GM21528 (cell line): ENCODE data around the gene SLC7A11.
"Not testable (repeated sequence)": the region's sequence is repeated elsewhere in the genome, so short reads cannot be mapped to it uniquely, and the experiment has no call there.

Experiments
- ATAC-seq: cut with Tn5 transposase; IDR thresholded peaks from one replicate; pipeline ENCODE4 v1.9.1; 2021; ENCODE audit warnings: mild to moderate bottlenecking, moderate library complexity; ENCODE audit not compliant: unreplicated experiment, low FRiP score

SLC7A11 gene

DNA sequence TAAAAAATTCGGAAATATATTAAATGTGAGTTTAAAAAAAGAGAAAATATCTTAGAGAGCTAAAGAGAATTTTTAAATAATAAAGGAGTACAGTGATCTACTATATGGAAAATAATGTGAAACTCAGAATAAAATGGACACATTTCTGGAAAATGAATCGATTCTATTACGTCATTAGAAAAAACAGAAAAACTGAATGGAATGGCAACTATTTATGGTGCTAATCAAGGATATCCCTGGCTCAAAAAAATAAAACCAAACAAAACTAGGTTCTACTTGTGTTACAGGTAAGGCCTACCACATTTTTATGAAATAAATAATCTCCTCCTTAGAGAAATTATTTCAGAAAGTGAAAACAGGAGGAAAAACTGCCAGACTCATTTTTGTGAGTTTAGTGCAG, 5.5 kb upstream of the SLC7A11 start:
- ATAC-seq: no peak

DNA sequence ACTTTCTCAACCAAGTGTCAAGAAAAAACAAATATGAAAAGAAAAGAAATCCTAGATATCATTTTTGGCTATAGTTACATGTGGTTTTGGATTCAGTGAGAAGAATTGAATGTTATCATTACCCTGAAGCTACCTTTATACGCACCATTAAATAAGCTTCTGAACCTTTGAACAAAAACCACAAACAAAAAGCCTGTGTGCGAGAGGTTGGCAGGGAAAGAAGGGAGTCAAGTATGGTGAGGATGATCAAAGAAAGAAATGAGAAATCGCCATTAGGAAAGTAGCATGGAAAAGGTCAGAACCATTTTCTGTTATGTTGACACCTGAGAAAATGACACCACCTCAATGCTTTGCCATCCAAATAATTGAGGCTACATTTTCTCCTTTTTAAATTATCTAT, 1.2 kb upstream of the SLC7A11 start:
- no peak for ATAC-seq

DNA sequence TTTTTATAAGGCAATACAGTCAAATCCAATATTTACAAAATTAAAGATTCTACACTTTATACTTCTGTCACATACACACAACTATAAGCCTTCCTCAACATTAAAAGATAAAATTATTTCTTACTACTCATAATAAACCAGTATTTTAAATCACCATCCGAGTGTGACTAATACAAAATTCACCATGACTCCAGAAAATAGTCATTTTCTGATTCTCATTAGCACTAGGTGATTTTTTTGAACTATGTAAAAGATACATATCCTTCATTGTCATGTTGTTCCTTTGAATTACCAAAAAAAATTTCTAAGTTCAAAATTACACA, 646 bp upstream of the SLC7A11 start:
- no peak for ATAC-seq

DNA sequence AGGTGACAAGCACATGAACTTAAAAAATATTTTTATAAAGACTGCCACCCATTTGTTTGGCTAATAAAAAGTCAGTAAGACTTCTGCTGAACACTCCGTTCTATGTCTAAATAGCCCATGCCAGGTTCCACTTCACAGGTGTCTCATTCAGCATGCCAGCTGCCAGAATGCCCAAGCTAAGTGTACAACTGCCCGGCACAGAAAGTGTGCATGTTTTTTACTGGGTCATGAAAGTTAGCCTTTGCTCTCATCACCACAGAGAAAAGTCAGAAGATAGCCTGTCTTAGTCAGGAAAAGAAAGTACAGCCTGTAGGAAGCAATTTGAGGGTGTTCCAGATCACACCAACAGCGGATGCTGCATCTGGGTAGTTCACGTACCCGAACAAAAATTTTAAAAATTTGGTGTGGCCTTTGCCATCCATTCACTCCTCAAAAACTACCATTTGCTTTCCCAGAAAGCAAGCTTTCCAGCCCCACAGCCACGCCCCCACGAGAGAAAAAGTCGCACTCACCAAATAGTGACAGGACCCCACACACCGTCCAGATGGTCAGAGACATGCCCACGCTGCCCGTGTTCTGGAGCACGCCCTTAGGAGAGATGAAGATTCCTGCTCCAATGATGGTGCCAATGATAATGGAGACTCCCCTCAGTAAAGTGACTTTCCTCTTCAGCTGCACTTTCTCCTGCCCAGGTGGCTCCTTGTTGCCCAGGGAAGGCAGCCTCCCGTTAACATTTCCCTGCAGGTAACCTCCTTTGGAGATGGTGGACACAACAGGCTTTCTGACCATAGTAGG, 671 bp downstream of the SLC7A11 start:
- ATAC-seq: peak; percentile 6

GRCh38 chr4:138239491-138239890, 2.7 kb downstream of the SLC7A11 start:
- no peak for ATAC-seq

- no peak for ATAC-seq
Observed at GRCh38 chr4:138238521-138239292, 3.4 kb downstream of the SLC7A11 start.

GRCh38 chr4:138237132-138237531, 5.0 kb downstream of the SLC7A11 start:
- not testable (repeated sequence) for ATAC-seq

DNA sequence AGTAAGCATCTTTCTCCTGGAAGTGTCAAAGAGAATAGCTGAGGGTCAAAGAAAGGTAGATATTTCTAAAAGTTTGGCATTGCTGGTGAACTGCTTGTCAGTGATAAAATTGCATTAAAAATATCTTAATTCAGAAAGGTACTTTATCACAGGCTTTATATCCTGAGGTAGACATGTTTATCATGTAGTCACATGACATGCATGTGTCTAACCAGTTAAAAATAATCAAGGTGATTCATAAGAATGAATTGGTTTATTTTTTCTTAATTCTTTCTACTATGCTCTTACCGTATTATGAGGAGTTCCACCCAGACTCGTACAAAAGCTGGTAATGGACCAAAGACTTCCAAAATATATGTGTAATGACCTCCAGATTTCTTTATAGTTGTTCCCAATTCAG, 6.1 kb downstream of the SLC7A11 start:
- ATAC-seq: no peak

DNA sequence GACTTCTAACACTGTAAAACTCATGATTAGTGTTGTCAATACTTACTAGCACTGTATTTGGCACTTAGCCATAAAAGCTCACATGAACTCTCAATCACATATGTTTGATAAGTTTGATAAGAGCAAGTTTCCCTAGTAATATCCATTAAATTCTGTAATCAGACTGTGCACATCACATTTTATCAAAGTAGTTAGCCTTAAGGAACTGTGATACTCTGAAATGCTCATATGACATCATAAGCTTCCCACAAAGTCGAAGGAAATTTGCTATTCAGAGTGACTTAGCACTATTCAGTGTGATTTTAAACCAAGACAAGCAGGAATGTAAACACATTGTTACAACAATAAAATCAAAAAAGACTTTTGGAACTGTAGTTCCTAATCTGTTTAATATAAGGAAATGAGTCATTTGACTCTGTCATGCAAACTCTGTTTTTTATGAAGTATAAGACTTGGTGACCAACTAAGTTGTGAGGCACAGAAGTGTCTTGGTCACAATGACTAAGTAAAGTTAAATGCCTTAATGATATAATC, 6.7 kb downstream of the SLC7A11 start:
- ATAC-seq: no peak

DNA sequence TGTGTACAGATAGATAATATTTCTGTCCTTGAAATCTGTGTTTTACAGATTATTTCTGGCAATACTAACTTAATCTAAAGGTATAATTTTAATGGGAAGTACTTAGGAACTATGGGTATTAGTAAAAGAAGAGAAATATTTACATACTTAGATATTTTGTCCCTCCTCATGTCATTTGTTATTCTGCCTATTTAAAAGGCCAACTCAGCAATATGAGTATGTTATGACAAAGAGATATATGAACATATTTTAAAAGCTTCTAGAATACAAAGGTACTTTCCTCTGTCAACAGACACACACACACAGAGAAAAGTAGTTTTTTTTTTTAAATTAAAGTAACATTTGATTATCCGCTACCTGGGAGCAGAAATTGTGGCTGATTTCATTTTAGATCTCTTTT, 7.9 kb downstream of the SLC7A11 start:
- no peak for ATAC-seq

GRCh38 chr4:138233313-138234034, 8.7 kb downstream of the SLC7A11 start:
- no peak for ATAC-seq

GRCh38 chr4:138232364-138232763, 9.8 kb downstream of the SLC7A11 start:
- ATAC-seq: no peak

GRCh38 chr4:138230048-138230447, 12.1 kb downstream of the SLC7A11 start:
- ATAC-seq: no peak

- no peak for ATAC-seq
Observed at GRCh38 chr4:138229160-138229559, 13.0 kb downstream of the SLC7A11 start.

GRCh38 chr4:138226351-138226750, 15.8 kb downstream of the SLC7A11 start:
- no peak for ATAC-seq

DNA sequence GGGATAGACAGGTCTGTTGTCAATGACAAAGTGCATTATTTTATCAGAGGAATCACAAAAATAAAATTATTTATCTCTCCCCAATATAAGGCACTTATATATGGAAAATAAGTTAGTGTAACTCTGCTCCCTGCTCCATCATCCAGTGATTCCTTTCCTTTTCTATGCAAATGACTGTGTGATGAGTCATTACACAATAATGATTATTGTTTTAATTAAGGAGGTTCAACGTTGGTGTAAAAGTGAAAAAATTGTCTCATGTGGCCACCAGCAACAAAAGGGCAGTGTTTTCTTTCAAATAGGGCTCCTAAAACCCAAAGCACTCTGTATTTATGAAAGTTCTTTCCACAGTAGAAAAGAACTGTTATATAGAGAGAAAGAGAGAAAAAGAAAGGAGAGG, 16.7 kb downstream of the SLC7A11 start:
- ATAC-seq: no peak

GRCh38 chr4:138224614-138225013, 17.5 kb downstream of the SLC7A11 start:
- no peak for ATAC-seq

DNA sequence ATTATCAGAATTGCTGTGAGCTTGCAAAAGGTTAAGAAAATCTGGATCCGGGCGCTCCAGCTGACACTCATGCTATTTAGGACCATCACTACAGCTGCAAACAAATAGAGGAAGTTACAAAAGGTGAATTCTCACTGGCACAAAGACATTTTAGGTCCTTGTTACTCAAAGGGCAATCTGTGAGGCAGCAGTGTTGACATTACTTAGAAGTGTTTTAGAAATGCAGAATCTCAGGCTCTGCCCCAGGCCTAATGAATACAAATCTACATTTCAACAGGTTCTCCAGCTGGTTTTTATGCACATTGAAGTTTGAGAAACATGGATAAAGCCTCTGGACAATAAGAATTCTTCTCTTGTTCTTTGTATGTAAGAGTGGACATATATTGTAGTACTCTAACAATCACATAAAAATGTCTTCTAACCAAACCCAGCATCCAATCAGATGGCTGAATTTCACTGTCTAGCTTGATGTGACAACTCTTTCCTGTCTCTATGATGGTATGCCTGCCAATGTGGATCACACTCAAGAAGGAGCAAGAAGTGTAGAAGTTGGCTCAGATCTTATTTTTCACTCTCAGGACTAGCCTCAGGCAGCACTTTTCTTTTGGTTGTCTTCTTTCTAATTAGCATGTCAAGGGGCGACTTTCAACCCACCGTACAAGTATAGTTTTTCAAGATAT, 18.8 kb downstream of the SLC7A11 start:
- no peak for ATAC-seq

- no peak for ATAC-seq
Observed at GRCh38 chr4:138222046-138222445, 20.1 kb downstream of the SLC7A11 start.

- no peak for ATAC-seq
Observed at GRCh38 chr4:138218976-138219375, 23.2 kb downstream of the SLC7A11 start.

GRCh38 chr4:138217567-138217966, 24.6 kb downstream of the SLC7A11 start:
- ATAC-seq: no peak
